ENCODE measurements around the gene ZNF19.

ZNF19 gene

GRCh38 chr16:71472931-71473330 lies 16.2 kb downstream of the ZNF19 start:
- Mint-ChIP-seq H3K27me3 (no peaks in the 10 kb centered on the region), H3K4me3 (no peak overlapping the region), H3K27ac (no peak overlapping the region), H3K4me1 (ENCODE audit: low read depth) (no peaks in the 10 kb centered on the region), H3K9me3 (ENCODE audit: low read depth) (no peaks in the 10 kb centered on the region), H3K36me3 (peaks cover 39% of the 10 kb centered on the region)

GRCh38 chr16:71472051-71472450 lies 17.1 kb downstream of the ZNF19 start:
- H3K4me3 Mint-ChIP-seq = no peak overlapping the region
- no peak overlapping the region for H3K27ac Mint-ChIP-seq
- peaks cover 34% of the 10 kb centered on the region for H3K36me3 Mint-ChIP-seq
- no peaks in the 10 kb centered on the region for H3K27me3 Mint-ChIP-seq
- H3K4me1 Mint-ChIP-seq (ENCODE audit: low read depth) = no peaks in the 10 kb centered on the region
- H3K9me3 Mint-ChIP-seq (ENCODE audit: low read depth) = no peaks in the 10 kb centered on the region

- no peak overlapping the region for H3K27ac Mint-ChIP-seq
- no peaks in the 10 kb centered on the region for H3K27me3 Mint-ChIP-seq
- H3K4me1 Mint-ChIP-seq (ENCODE audit: low read depth) = peaks cover 3% of the 10 kb centered on the region
- H3K4me3 Mint-ChIP-seq = no peak overlapping the region
- H3K9me3 Mint-ChIP-seq (ENCODE audit: low read depth) = no peaks in the 10 kb centered on the region
- H3K36me3 Mint-ChIP-seq = peaks cover 4% of the 10 kb centered on the region
Observed at GRCh38 chr16:71467810-71468209, 21.3 kb downstream of the ZNF19 start.

- no peaks in the 10 kb centered on the region for H3K27me3 Mint-ChIP-seq
- no peak overlapping the region for H3K27ac Mint-ChIP-seq
- no peak overlapping the region for H3K4me3 Mint-ChIP-seq
- H3K4me1 Mint-ChIP-seq (ENCODE audit: low read depth) = peaks cover 27% of the 10 kb centered on the region
- H3K36me3 Mint-ChIP-seq = peaks cover 2% of the 10 kb centered on the region
- no peaks in the 10 kb centered on the region for H3K9me3 Mint-ChIP-seq (ENCODE audit: low read depth)
Observed at GRCh38 chr16:71464231-71464630, 24.9 kb downstream of the ZNF19 start.

GRCh38 chr16:71461686-71462648 lies 27.2 kb downstream of the ZNF19 start, which contains the start of gene ZNF23:
Gene ZNF23, minus strand, starts transcription at chr16:71462247. Its CDS starts 5,451 bp downstream, at chr16:71456796.
- Mint-ChIP-seq H3K36me3 (no peaks in the 10 kb centered on the region), H3K9me3 (ENCODE audit: low read depth) (no peaks in the 10 kb centered on the region), H3K27me3 (no peaks in the 10 kb centered on the region), H3K4me1 (ENCODE audit: low read depth) (peaks cover 27% of the 10 kb centered on the region), H3K4me3 (peak within 1 kb of the TSS; percentile 98), H3K27ac (peak within 1 kb of the TSS; percentile 97)

GRCh38 chr16:71460941-71461340 lies 28.2 kb downstream of the ZNF19 start:
- H3K27ac Mint-ChIP-seq = peak overlapping the region; percentile 28
- H3K27me3 Mint-ChIP-seq = no peaks in the 10 kb centered on the region
- H3K4me3 Mint-ChIP-seq = peak overlapping the region; percentile 98

GRCh38 chr16:71460236-71460635 lies 28.9 kb downstream of the ZNF19 start:
- Mint-ChIP-seq H3K4me1 (ENCODE audit: low read depth) (peaks cover 27% of the 10 kb centered on the region), H3K36me3 (peaks cover 6% of the 10 kb centered on the region), H3K4me3 (peak overlapping the region; percentile 98), H3K27me3 (no peaks in the 10 kb centered on the region), H3K9me3 (ENCODE audit: low read depth) (no peaks in the 10 kb centered on the region), H3K27ac (no peak overlapping the region)

More at GRCh38 chr16:71460941-71461340, 28.2 kb downstream of the ZNF19 start:
- H3K4me1 Mint-ChIP-seq (ENCODE audit: low read depth) = peaks cover 27% of the 10 kb centered on the region
- H3K36me3 Mint-ChIP-seq = peaks cover 3% of the 10 kb centered on the region
- H3K9me3 Mint-ChIP-seq (ENCODE audit: low read depth) = no peaks in the 10 kb centered on the region

- H3K27ac Mint-ChIP-seq = no peak overlapping the region
- H3K4me1 Mint-ChIP-seq (ENCODE audit: low read depth) = peaks cover 27% of the 10 kb centered on the region
- H3K4me3 Mint-ChIP-seq = no peak overlapping the region
- H3K36me3 Mint-ChIP-seq = peaks cover 13% of the 10 kb centered on the region
- no peaks in the 10 kb centered on the region for H3K9me3 Mint-ChIP-seq (ENCODE audit: low read depth)
- no peaks in the 10 kb centered on the region for H3K27me3 Mint-ChIP-seq
Observed at GRCh38 chr16:71459510-71459909, 29.6 kb downstream of the ZNF19 start.

- no peaks in the 10 kb centered on the region for H3K27me3 Mint-ChIP-seq
- H3K9me3 Mint-ChIP-seq (ENCODE audit: low read depth) = peaks cover 10% of the 10 kb centered on the region
- H3K4me1 Mint-ChIP-seq (ENCODE audit: low read depth) = peaks cover 17% of the 10 kb centered on the region
- H3K36me3 Mint-ChIP-seq = peaks cover 39% of the 10 kb centered on the region
- no peak overlapping the region for H3K27ac Mint-ChIP-seq
- no peak overlapping the region for H3K4me3 Mint-ChIP-seq
Observed at GRCh38 chr16:71456801-71457200, 32.3 kb downstream of the ZNF19 start.

GRCh38 chr16:71453036-71453435 lies 36.1 kb downstream of the ZNF19 start:
- H3K4me3 Mint-ChIP-seq = no peak overlapping the region
- no peak overlapping the region for H3K27ac Mint-ChIP-seq
- peaks cover 30% of the 10 kb centered on the region for H3K9me3 Mint-ChIP-seq (ENCODE audit: low read depth)
- peaks cover 72% of the 10 kb centered on the region for H3K36me3 Mint-ChIP-seq
- no peaks in the 10 kb centered on the region for H3K4me1 Mint-ChIP-seq (ENCODE audit: low read depth)
- no peaks in the 10 kb centered on the region for H3K27me3 Mint-ChIP-seq

GRCh38 chr16:71449020-71449419 lies 40.1 kb downstream of the ZNF19 start:
- H3K4me1 Mint-ChIP-seq (ENCODE audit: low read depth) = no peaks in the 10 kb centered on the region
- peaks cover 37% of the 10 kb centered on the region for H3K9me3 Mint-ChIP-seq (ENCODE audit: low read depth)
- H3K27ac Mint-ChIP-seq = no peak overlapping the region
- H3K4me3 Mint-ChIP-seq = no peak overlapping the region
- peaks cover 62% of the 10 kb centered on the region for H3K36me3 Mint-ChIP-seq
- H3K27me3 Mint-ChIP-seq = no peaks in the 10 kb centered on the region

GRCh38 chr16:71448274-71448866 lies 40.8 kb downstream of the ZNF19 start:
- Mint-ChIP-seq H3K36me3 (peaks cover 61% of the 10 kb centered on the region), H3K27me3 (no peaks in the 10 kb centered on the region), H3K4me1 (ENCODE audit: low read depth) (no peaks in the 10 kb centered on the region), H3K4me3 (no peak overlapping the region), H3K9me3 (ENCODE audit: low read depth) (peaks cover 41% of the 10 kb centered on the region), H3K27ac (no peak overlapping the region)

GRCh38 chr16:71443714-71444113 lies 45.4 kb downstream of the ZNF19 start:
- Mint-ChIP-seq H3K36me3 (peaks cover 18% of the 10 kb centered on the region), H3K9me3 (ENCODE audit: low read depth) (peaks cover 11% of the 10 kb centered on the region), H3K4me1 (ENCODE audit: low read depth) (no peaks in the 10 kb centered on the region), H3K27me3 (peaks cover 15% of the 10 kb centered on the region), H3K27ac (no peak overlapping the region), H3K4me3 (no peak overlapping the region)

GRCh38 chr16:71442051-71442440 lies 47.1 kb downstream of the ZNF19 start, which contains the start of gene TLE7:
Gene TLE7, minus strand, starts transcription at chr16:71442054. Its CDS starts 8,730 bp downstream, at chr16:71433324.
- Mint-ChIP-seq H3K27ac (no peak within 1 kb of the TSS), H3K36me3 (peaks cover 7% of the 10 kb centered on the region), H3K4me1 (ENCODE audit: low read depth) (no peaks in the 10 kb centered on the region), H3K4me3 (no peak within 1 kb of the TSS), H3K27me3 (peaks cover 21% of the 10 kb centered on the region), H3K9me3 (ENCODE audit: low read depth) (peaks cover 11% of the 10 kb centered on the region)

- Mint-ChIP-seq H3K9me3 (ENCODE audit: low read depth) (peaks cover 11% of the 10 kb centered on the region), H3K36me3 (peaks cover 7% of the 10 kb centered on the region), H3K4me3 (no peak overlapping the region), H3K4me1 (ENCODE audit: low read depth) (no peaks in the 10 kb centered on the region), H3K27ac (no peak overlapping the region), H3K27me3 (peaks cover 21% of the 10 kb centered on the region)
Observed at GRCh38 chr16:71441348-71442050, 47.6 kb downstream of the ZNF19 start.

All from activated naive CD8-positive, alpha-beta T cell (primary cell).